Brain microvascular endothelial cell (primary cell): ENCODE results near the gene DISC1.

ENCODE experiments used
- DNase-seq: peaks from one replicate; pipeline ENCODE4 v3.0.0-alpha.2; 2020
- H3K27ac ChIP-seq: fragments of 250-450 bp; sonication (Bioruptor Pico); 2 replicates; pipeline ENCODE4 v1.5.1; 2020; ENCODE audit warnings: mild to moderate bottlenecking, moderate library complexity
- H3K27me3 ChIP-seq: fragments of 250-450 bp; sonication (Bioruptor Pico); replicated peaks from 2 replicates; pipeline ENCODE4 v1.5.1; 2020; ENCODE audit warnings: mild to moderate bottlenecking
- H3K36me3 ChIP-seq: fragments of 250-450 bp; sonication (Bioruptor Pico); replicated peaks from 2 replicates; pipeline ENCODE4 v1.5.1; 2020; ENCODE audit warnings: mild to moderate bottlenecking
- H3K4me3 ChIP-seq: 2 replicates; pipeline ENCODE4 v1.5.1; 2011; ENCODE audit warnings: low read depth, mild to moderate bottlenecking, control low read depth, low read length, moderate library complexity
- in situ Hi-C: cut with HindIII; loops from 2 replicates; pipeline ENCODE4 v1.10.0; 2017; ENCODE audit warnings: low sequenced_read_pairs, low pct_ligation_motif_present
- TF ChIP-seq, protein P1 (sequence below): IDR thresholded peaks from 2 replicates; pipeline ENCODE4 v1.5.1; 2011; ENCODE audit warnings: low read depth, mild to moderate bottlenecking, moderate library complexity, low read length, control low read depth, inconsistent platforms; ENCODE audit errors: missing control alignments

DISC1 gene

DNA sequence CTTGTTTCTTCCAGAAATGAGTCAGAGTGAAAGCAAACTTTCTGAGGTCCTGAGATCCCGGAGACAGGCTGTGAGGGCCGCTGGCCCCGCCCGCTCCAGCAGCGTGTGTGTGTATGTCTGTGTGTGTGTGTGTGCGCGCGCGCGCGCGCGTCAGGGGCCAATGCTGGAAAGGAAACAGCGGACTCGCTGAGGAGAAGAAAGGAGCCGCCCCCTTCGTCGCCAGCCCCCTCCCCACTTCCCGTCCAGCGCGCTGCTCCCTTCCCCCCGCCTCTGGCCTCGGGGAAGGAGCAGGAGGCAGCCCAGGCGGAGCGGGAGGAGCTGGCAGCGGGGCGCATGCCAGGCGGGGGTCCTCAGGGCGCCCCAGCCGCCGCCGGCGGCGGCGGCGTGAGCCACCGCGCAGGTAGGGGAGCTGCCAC is at the start of gene DISC1:
Gene DISC1 (plus strand): TSS at position 256 of the 416 bp plus-strand sequence. CDS start 78 bp downstream, at position 334.
- peak; percentile 89 for DNase-seq
- in situ Hi-C loops = no loop called here
- Histone ChIP-seq H3K4me3 (peak within 1 kb of the TSS; percentile 84), H3K27ac (no peak within 1 kb of the TSS), H3K36me3 (no peaks in the 10 kb centered on the region), H3K27me3 (no peaks in the 10 kb centered on the region)
- TF ChIP-seq, protein P1, sequence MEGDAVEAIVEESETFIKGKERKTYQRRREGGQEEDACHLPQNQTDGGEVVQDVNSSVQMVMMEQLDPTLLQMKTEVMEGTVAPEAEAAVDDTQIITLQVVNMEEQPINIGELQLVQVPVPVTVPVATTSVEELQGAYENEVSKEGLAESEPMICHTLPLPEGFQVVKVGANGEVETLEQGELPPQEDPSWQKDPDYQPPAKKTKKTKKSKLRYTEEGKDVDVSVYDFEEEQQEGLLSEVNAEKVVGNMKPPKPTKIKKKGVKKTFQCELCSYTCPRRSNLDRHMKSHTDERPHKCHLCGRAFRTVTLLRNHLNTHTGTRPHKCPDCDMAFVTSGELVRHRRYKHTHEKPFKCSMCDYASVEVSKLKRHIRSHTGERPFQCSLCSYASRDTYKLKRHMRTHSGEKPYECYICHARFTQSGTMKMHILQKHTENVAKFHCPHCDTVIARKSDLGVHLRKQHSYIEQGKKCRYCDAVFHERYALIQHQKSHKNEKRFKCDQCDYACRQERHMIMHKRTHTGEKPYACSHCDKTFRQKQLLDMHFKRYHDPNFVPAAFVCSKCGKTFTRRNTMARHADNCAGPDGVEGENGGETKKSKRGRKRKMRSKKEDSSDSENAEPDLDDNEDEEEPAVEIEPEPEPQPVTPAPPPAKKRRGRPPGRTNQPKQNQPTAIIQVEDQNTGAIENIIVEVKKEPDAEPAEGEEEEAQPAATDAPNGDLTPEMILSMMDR = no peak

- in situ Hi-C loops = no loop called here
- Histone ChIP-seq H3K27ac (no peak overlapping the region), H3K27me3 (no peaks in the 10 kb centered on the region), H3K36me3 (no peaks in the 10 kb centered on the region), H3K4me3 (no peak overlapping the region)
- DNase-seq = no peak
- TF ChIP-seq, protein P1 = no peak
Measured at GRCh38 chr1:231576804-231577718, 49.5 kb upstream of the DISC1 start.

DNA sequence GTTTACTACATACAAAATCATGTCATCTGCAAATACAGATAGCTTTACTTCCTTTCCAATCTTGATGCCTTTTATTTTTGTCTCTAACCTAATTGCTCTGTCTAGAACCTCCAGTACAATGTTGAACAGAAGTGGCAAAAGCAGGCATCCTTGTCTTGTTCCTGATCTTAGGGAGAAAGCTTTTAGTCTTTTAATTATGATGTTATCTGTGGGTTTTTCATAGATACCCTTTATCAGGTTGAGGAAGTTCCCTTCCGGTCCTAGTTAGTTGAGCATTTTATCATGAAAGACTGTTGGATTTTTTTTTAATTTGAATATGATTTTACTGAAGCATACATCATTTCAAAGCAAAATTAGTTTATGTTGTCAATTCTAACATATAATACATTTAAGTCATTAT is 45.7 kb upstream of the DISC1 start:
- H3K27me3 ChIP-seq = no peaks in the 10 kb centered on the region
- no peak overlapping the region for H3K27ac ChIP-seq
- TF ChIP-seq, protein P1 = no peak
- H3K36me3 ChIP-seq = no peaks in the 10 kb centered on the region
- no peak overlapping the region for H3K4me3 ChIP-seq
- in situ Hi-C loops = no loop called here
- DNase-seq = no peak

DNA sequence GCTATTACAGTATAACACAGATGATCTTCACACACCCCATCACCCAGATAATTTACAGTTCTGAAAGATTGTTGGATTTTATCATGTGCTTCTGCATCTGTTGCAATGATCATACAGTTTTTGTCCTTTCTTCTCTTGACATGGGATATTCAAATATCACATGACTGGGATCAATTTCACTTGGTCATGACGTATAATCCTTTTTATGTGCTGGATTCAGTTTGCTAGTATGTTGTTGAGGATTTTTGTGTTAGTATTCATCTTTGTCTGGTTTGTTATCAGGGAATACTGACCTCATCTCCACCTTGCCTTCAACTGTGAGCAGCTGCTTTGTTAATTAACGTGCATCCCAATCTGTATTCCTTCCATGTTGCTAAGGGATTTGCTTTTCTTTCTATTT is 44.7 kb upstream of the DISC1 start:
- no peak overlapping the region for H3K4me3 ChIP-seq
- no peak for DNase-seq
- in situ Hi-C loops = no loop called here
- H3K36me3 ChIP-seq = no peaks in the 10 kb centered on the region
- TF ChIP-seq, protein P1 = no peak
- H3K27me3 ChIP-seq = no peaks in the 10 kb centered on the region
- H3K27ac ChIP-seq = no peak overlapping the region

- Histone ChIP-seq H3K4me3 (no peak overlapping the region), H3K36me3 (no peaks in the 10 kb centered on the region)
- in situ Hi-C loops = no loop called here
Measured at GRCh38 chr1:231583376-231583775, 43.2 kb upstream of the DISC1 start.

More at GRCh38 chr1:231583376-231583775, 43.2 kb upstream of the DISC1 start:
- Histone ChIP-seq H3K27ac (no peak overlapping the region), H3K27me3 (no peaks in the 10 kb centered on the region)
- TF ChIP-seq, protein P1 = no peak
- no peak for DNase-seq
